Activated naive CD4-positive, alpha-beta T cell (primary cell): ENCODE measurements around the gene ACTN1.

ENCODE experiments used
- DNase-seq, 4 experiments: peaks; one replicate each; lab custom pipeline; 2025; lab: John Stamatoyannopoulos, UW

The ACTN1 gene

GRCh38 chr14:68969278-68970033, 9.6 kb downstream of the ACTN1 start:
- no peak for DNase-seq

- no peak for DNase-seq
Measured at GRCh38 chr14:68968721-68969120, 10.4 kb downstream of the ACTN1 start.

- peak; percentile 7 to 79 (median 38) for DNase-seq
Measured at GRCh38 chr14:68968051-68968450, 11.1 kb downstream of the ACTN1 start.

GRCh38 chr14:68967459-68967940, 11.6 kb downstream of the ACTN1 start:
- DNase-seq, result no peak

DNA sequence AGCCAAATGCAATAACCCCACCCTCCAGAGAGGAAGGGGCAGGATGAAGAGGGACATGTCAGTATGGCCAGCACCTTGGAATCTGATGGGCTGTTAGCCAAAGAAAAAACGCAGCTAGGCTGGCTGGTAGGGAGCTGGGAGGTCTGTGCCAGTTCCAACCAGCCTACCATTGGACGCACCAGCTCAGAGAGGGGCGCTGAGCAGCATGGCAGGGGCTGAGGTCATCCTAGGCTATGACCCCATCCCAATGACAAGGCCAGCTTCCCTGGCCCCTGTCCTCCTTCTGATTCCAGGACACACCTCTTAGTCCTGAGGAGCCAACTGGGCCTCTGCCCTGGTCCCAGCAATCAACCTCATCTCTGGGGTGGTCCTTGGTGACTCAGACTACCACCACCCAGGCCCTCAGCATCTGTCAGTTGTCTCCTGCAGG, 12.2 kb downstream of the ACTN1 start:
- DNase-seq, result no peak

- no peak for DNase-seq
Measured at GRCh38 chr14:68965261-68965761, 13.8 kb downstream of the ACTN1 start.

- DNase-seq, result no peak
Measured at GRCh38 chr14:68964300-68965093, 14.6 kb downstream of the ACTN1 start.

DNA sequence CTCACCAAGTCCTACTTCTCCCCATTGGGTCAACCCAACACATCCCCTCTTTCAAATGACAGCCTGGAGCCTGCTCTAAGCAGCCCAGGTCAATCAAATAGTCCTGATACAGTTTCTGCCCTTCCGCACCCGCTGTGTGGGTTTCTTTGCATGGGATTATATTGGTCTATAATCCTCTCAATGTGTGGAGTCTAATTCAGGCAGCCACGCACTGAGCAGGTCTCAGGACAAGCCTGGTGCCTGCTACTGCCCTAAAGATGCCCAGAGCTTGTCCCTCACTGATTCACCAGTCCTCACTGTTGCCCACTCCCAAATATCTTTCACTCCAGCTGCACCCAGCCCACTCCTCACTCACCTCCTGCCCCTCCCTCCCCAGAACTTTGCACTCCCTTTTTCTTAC, 16.4 kb downstream of the ACTN1 start:
- DNase-seq, result no peak

DNA sequence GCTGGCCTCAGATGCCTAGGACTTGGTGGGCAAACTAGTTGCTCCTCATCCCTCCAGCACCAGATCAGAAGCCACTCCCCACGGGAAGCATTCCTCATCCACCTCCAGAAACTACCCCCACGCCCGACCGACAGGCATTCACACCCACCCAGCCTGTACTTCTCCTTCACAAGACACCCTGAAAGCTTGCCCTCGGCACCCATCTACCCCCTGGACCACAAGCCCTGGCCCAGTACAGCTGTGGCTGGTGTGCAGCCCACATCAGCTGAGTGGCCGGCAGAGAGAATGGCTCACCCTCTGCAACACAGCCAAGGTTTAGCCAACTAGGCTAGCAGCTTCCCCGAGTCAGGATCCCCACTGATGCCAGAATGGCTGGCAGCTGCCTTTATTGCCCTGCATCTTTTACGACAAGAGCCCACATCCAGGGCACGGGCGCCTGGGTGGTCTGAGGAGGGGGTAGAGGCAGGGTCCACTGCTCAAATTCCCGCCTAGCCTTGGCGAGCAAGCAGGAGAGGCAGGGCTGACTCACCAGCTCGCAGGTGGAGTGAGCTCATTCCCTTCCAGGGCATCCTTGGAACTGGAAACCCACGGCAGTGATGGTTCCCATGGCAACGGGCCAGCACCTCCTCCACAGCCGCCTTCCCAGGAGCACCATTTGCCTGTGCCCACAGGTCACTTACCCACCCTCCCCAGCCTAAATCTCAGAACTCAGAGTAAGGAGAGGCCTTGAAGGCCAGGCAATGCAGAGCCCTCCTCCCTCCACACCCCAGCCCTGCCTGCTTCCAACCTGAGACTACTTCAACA, 17.1 kb downstream of the ACTN1 start:
- no peak for DNase-seq

DNA sequence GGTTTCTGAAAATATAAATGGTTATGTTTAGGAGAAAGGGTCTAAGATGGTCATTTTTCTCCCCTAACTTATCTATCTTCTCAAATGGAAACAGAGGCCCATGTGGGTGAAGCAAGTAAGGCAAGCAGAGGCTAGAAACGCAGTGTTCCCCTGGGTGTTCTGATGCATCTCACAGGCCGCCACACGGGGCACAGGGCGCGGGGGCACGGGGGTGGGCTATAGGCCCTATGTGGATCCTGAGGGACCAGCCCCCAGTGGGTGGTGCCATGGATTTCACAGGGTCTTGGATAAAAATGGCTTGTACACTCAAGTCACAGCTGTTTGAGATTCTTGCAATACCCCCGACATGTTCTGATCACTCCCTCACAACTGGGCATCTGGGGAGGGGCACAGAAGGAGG, 17.7 kb downstream of the ACTN1 start:
- no peak for DNase-seq

- DNase-seq, result no peak
Measured at GRCh38 chr14:68960123-68960522, 19.0 kb downstream of the ACTN1 start.

DNA sequence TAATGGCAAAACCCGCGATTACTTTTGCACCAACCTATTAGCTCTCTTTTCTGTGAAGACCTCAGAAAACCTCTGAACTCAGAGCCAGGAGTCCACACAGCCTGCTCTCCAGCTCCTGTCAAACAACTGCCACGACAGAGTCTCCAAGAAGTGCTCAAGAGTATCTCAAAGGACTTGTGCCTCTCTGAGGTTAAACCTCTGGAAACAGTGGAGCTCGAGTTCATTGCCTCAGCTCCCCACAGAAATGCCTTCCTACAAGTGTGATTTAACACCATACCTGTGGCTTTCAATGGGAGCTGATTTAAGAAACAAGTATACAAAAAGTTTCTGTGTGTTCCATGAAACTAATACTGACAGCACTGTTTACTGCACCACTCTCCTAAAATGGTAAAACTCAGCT, 20.1 kb downstream of the ACTN1 start:
- no peak for DNase-seq

DNA sequence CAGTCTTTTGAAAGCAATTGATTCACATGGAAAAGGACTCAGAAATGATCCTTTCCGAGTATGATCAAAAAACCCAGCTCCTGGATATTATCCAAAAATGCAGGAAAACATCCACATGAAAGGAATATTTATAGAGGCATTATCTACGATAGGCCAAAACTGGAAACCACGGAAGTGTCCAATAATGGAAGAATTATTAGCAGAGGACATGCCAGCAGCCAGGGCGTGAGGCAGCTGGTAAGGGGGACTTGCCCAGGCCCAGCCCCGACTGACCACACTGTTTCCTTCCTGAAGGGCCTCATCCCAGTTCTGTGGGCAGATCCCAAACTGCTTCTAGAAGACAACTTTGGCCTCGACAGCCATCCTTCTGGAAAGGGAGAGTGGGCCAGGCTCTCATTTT, 20.5 kb downstream of the ACTN1 start:
- no peak for DNase-seq

GRCh38 chr14:68957775-68958174, 21.3 kb downstream of the ACTN1 start:
- no peak for DNase-seq

DNA sequence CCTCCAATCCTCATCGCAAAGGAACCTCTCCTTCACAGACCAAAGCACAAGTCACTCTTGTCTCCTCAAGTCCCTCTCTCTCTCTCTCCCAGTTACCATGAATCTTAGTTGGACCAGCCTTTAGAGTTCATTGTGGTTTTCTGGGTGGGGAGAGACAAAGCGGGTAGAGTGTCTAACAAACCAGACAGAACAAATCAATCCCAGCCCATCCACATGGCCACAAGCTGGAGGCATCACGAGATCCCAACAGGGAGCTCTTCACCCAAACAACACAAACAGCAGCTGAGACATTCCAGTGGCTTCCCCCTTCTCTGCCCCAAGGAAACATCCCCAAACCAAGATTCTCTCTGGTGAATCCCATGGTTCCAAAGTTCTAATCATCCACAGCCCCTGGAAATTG, 22.4 kb downstream of the ACTN1 start:
- no peak for DNase-seq

GRCh38 chr14:68955851-68956179, 23.3 kb downstream of the ACTN1 start:
- no peak for DNase-seq

- DNase-seq, result no peak
Measured at GRCh38 chr14:68955164-68955850, 23.8 kb downstream of the ACTN1 start.

GRCh38 chr14:68953196-68953555, 25.9 kb downstream of the ACTN1 start:
- no peak for DNase-seq

GRCh38 chr14:68952531-68953195, 26.4 kb downstream of the ACTN1 start:
- DNase-seq, result no peak

DNA sequence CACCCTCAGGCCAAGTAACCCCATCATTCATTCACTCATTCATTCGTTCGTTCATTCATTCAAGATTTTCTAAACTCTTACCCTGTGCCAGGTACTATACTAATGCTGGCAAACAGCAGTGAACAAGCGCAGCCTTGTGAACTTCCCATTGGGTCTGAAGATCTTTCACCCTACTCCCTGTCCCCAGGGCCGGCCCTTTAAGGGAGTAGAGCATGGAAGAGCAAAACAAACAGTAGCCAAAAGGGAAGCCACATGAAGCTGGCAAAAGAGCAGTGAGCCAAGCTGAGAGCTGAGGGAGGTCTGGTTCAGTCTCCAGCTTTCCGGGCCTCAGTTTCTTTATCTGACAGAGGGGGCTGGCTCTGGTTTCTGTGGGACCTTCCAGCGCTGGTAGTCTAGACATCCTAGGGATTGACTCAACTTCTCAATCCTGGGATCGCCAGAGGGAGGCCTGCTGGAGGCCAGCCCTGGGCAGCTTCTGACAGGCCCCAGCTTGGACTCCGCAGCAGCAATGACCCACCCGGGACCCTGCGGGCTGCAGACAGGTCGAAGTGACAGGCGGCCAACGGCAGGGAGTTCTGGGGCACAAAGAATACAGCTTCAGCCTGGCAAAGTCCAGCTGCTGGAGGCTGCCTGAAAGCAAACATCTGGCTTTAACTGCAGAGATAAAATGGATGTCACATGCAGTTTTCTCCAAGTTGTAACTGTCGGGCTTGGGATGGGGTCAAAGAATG, 27.1 kb downstream of the ACTN1 start:
- no peak for DNase-seq
